Progenitor cell of endocrine pancreas (in vitro differentiated cells): ENCODE results near the gene TPGS1. TPM values are rescaled to one million over a fixed set of nuclear protein-coding genes. Genes with fewer than 3 reads are reported as not detected.

Experiments
- DNase-seq: peaks from one replicate; pipeline ENCODE4 v3.0.0; 2021; ENCODE audit warnings: low spot score; ENCODE audit not compliant: unreplicated experiment
- H3K27ac Mint-ChIP-seq: 2 replicates; pipeline ENCODE4 v1.8.0; 2021; ENCODE audit warnings: mild to moderate bottlenecking, moderate library complexity, mixed read lengths
- H3K27me3 Mint-ChIP-seq: 2 replicates; pipeline ENCODE4 v1.8.0; 2021; ENCODE audit warnings: mixed read lengths
- H3K36me3 Mint-ChIP-seq: 2 replicates; pipeline ENCODE4 v1.8.0; 2022; ENCODE audit warnings: mixed read lengths; ENCODE audit not compliant: insufficient read depth
- H3K4me1 Mint-ChIP-seq: 2 replicates; pipeline ENCODE4 v1.8.0; 2021; ENCODE audit warnings: low read depth, mixed read lengths
- H3K4me3 Mint-ChIP-seq: 2 replicates; pipeline ENCODE4 v1.8.0; 2021; ENCODE audit warnings: low read depth, mild to moderate bottlenecking, moderate library complexity, mixed read lengths
- H3K9me3 Mint-ChIP-seq: 2 replicates; pipeline ENCODE4 v1.8.0; 2021; ENCODE audit warnings: low read depth, mixed read lengths
- total RNA-seq: library from RNA; stranded (reverse); gene quantifications from 2 replicates; pipeline ENCODE4 v1.2.1, GENCODE V29; 2021
- TF ChIP-seq, protein P1 (sequence below): fragments of 200-600 bp; sonication (generic); IDR thresholded peaks from one replicate; pipeline ENCODE4 v1.5.0; 2021; ENCODE audit warnings: antibody characterized with exemption, mild to moderate bottlenecking; ENCODE audit not compliant: unreplicated experiment

TPGS1 gene
- total RNA-seq, 1 donor from 2014 or later = 16.4 TPM

DNA sequence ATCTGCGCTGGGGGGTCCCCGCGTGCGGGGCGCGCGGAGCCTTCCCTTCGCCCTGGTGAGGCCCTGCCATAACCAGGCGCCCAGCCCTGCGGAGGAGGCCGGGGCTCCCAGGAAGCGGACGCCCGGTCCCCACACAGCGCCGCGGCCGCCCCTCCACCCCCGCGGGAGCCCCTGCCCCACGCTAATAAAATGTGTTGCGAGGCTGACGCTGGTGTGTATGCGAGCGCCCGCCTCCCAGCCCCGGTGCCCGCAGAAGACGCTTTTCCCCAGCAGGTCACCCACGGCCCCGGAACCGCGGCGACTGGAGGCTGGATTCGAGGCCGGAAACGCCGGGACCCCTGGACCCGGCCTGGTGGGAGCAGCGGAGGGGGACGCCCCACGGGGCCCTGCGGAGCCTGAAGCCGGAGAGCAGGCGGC, 12.2 kb downstream of the TPGS1 start:
- TF ChIP-seq, protein P1, sequence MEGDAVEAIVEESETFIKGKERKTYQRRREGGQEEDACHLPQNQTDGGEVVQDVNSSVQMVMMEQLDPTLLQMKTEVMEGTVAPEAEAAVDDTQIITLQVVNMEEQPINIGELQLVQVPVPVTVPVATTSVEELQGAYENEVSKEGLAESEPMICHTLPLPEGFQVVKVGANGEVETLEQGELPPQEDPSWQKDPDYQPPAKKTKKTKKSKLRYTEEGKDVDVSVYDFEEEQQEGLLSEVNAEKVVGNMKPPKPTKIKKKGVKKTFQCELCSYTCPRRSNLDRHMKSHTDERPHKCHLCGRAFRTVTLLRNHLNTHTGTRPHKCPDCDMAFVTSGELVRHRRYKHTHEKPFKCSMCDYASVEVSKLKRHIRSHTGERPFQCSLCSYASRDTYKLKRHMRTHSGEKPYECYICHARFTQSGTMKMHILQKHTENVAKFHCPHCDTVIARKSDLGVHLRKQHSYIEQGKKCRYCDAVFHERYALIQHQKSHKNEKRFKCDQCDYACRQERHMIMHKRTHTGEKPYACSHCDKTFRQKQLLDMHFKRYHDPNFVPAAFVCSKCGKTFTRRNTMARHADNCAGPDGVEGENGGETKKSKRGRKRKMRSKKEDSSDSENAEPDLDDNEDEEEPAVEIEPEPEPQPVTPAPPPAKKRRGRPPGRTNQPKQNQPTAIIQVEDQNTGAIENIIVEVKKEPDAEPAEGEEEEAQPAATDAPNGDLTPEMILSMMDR = no peak
- Mint-ChIP-seq H3K4me1 (peaks cover 7% of the 10 kb centered on the region), H3K27ac (no peak overlapping the region), H3K27me3 (peaks cover 8% of the 10 kb centered on the region), H3K36me3 (peaks cover 6% of the 10 kb centered on the region), H3K9me3 (no peaks in the 10 kb centered on the region), H3K4me3 (no peak overlapping the region)
- no peak for DNase-seq

DNA sequence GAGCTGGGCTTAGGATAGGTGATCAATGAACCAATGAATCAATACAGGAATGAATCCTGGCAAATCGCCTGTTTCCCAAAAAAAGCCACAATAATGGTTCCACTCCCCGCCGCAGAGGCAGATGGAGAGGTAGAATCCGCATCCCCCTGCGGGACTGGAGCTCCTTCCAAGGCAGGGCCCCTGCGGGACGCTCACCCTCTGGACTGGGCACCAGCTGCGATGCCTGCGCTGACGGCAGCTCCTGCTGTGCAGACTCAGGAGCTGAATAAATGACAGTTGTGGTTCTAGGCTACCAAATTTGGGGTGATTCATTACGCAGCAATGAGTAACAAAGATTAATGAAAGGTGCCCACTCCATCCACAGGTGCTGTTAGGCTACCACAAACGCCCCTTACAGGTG, 15.4 kb downstream of the TPGS1 start:
- H3K9me3 Mint-ChIP-seq = no peaks in the 10 kb centered on the region
- H3K27ac Mint-ChIP-seq = no peak overlapping the region
- H3K36me3 Mint-ChIP-seq = peaks cover 4% of the 10 kb centered on the region
- no peaks in the 10 kb centered on the region for H3K4me1 Mint-ChIP-seq
- peaks cover 16% of the 10 kb centered on the region for H3K27me3 Mint-ChIP-seq
- no peak for DNase-seq
- H3K4me3 Mint-ChIP-seq = no peak overlapping the region
- TF ChIP-seq, protein P1 = no peak

- H3K36me3 Mint-ChIP-seq = peaks cover 4% of the 10 kb centered on the region
- H3K27ac Mint-ChIP-seq = no peak overlapping the region
- H3K4me1 Mint-ChIP-seq = no peaks in the 10 kb centered on the region
- H3K4me3 Mint-ChIP-seq = no peak overlapping the region
- TF ChIP-seq, protein P1 = no peak
- H3K9me3 Mint-ChIP-seq = no peaks in the 10 kb centered on the region
- DNase-seq = no peak
- peaks cover 16% of the 10 kb centered on the region for H3K27me3 Mint-ChIP-seq
Measured at GRCh38 chr19:524062-524674, 16.9 kb downstream of the TPGS1 start.

DNA sequence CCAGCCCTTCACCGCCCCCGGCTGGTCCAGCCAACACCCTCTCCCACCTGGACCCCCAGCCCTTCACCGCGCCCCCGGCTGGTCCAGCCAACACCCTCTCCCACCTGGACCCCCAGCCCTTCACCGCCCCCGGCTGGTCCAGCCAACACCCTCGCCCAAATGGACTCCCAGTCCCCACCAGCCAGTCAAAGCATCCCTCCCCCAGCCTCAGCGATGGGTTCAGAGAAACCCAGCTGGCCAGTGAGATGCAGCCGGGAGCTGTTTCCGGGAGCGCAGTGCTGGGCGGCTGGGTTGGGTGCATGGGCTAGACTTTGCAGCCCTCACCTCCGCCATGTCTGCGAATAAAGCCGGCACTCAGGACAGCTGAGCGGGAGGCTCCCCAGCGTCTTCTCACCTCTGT, 17.7 kb downstream of the TPGS1 start:
- TF ChIP-seq, protein P1 = no peak
- peaks cover 16% of the 10 kb centered on the region for H3K27me3 Mint-ChIP-seq
- H3K9me3 Mint-ChIP-seq = no peaks in the 10 kb centered on the region
- H3K27ac Mint-ChIP-seq = no peak overlapping the region
- no peak overlapping the region for H3K4me3 Mint-ChIP-seq
- no peak for DNase-seq
- H3K4me1 Mint-ChIP-seq = no peaks in the 10 kb centered on the region
- H3K36me3 Mint-ChIP-seq = peaks cover 4% of the 10 kb centered on the region

DNA sequence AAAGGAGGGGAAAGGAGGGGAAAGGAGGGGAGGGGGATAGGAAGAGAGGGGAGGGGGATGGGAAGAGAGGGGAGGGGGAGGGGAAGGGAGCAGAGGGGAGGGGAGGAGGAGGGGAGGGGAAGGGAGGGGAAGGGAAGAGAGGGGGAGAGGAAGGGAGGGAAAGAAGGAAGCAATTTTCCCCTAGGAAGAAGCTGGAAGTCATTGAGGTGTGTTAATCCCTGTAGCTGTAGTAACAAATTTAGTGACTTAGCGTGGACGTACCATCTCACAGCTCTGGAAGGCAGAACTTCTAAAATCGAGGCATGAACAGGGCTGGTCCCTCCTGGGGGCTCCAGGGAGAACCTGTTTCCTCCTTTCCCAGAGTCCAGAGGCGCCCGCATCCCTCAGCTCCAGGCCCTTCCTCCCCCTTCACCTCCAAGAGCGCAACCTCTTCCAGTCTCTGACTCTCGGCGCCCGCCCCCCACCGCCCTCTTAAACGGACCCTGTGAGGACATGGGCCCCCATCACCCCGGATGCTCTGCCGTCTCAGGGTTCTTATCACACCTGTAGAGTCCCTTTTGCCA, 18.6 kb downstream of the TPGS1 start:
- Mint-ChIP-seq H3K9me3 (no peaks in the 10 kb centered on the region), H3K4me3 (no peak overlapping the region), H3K36me3 (peaks cover 3% of the 10 kb centered on the region), H3K27me3 (peaks cover 14% of the 10 kb centered on the region), H3K27ac (no peak overlapping the region), H3K4me1 (no peaks in the 10 kb centered on the region)
- TF ChIP-seq, protein P1 = no peak
- no peak for DNase-seq
